Nasal cavity respiratory epithelium epithelial cell of viscerocranial mucosa (primary cell): ENCODE data around the gene TIGD2. TPM values are rescaled to one million over a fixed set of nuclear protein-coding genes. Genes with fewer than 3 reads are reported as not detected.

ENCODE experiments used
- total RNA-seq: library from RNA; depleted of rRNA; stranded (reverse); fragments of >200 nt; gene quantifications from 2 replicates; pipeline ENCODE4 v1.2.3, GENCODE V29; 2014

TIGD2 gene
- total RNA-seq = 19.6 and 21.2 TPM in 2 replicates

GRCh38 chr4:89110986-89111832 lies at the start of gene TIGD2:
Gene TIGD2 (plus strand): TSS chr4:89111533. CDS start chr4:89112975, 1,442 bp downstream.

Other genes starting within 250 kb of the TIGD2 start
- gene FAM13A, start 54.3 kb upstream of the TIGD2 start, total RNA-seq = 3.4 and 8.0 TPM in 2 replicates
- gene GPRIN3, start 196.3 kb downstream of the TIGD2 start, total RNA-seq = not detected in 2 replicates